ENCODE measurements around the gene PAX5.

The PAX5 gene

GRCh38 chr9:36985769-36986467, 48.1 kb downstream of the PAX5 start:
- DNase-seq: no peak

DNA sequence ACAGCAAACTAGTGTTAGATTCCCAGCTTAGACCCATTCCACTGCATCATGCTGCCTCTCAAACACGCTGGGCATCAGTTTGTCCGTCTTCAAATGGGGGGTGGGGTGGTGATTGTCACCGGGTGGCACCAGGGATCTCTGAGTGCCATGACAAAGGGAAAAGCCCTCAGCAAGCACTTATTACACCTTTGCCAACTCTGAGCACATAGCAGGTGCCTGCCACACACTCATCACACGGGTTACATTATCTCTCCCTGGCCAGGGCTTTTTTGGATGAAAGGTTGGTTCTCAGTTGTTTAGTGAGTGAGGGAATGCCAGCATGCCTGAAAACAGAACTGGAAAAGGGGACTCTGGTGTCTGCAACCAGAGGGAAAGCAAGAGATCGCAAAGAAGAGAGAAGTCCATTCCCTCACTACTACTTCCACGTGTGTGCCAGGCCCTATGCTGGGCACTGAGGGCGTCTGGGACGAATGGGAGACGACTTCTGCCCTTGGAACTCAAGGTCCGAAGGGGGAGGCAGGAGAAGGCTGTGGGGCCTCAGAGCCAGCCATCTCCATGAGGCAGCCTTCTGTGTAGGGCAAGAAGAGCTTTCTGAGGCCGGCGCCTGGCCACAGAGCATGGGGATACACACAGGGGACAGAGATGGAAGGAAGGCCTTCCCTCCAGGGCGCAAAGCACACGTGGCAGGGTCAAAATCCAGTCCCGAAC, 48.9 kb downstream of the PAX5 start:
- DNase-seq: no peak

- no peak for DNase-seq
Observed at GRCh38 chr9:36980148-36980974, 53.7 kb downstream of the PAX5 start.

DNA sequence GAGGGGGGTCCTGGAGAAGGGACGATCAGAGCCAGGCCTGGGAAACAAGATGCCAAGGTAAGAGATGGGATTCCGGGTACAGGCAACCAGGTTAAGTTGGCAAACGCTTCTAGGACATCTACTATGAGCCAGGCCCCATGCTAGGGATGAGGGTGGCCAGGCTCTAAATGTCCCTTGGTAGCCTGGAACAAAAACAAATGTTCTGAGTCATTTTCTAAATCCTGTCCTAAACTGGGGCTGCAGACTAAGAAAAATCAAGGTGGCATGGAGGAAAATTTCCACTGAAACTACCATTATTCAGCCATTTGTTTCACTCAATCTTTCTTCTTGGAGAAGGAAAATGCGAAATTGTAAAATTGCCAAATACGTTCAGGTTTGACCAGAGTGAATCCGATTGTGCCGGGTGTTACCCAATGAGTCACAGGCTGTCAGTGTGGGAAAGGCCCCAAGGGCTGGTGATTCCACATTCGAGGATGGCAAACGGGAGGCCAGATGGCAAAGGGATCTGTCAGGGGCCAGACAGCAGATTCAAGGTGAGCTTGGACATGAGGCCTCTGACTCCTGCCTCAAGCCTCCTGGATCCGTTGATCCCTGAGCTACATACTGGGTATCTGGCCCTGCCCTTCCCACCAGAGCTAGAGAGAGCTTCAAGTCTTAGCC, 57.6 kb downstream of the PAX5 start:
- DNase-seq: no peak

DNA sequence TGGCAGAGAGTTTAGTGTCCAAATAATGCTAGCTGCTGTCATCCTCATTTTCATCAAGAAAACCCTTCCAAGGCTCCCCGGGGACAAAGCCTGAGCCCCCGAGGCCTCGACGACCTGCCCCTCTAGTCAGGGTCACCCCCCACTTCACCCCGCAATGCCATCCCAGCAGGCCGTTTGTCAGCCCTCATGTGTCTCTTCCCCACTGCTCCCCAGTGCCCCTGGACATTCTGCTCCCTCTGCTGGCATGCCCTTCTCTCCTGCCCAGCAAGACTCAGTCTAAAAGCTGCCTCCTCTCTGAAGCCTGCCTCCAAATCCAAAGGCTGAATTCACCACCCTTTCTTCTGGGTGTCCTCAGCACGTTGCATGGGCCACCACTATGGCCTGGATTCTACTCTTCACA, 59.3 kb downstream of the PAX5 start:
- no peak for DNase-seq

DNA sequence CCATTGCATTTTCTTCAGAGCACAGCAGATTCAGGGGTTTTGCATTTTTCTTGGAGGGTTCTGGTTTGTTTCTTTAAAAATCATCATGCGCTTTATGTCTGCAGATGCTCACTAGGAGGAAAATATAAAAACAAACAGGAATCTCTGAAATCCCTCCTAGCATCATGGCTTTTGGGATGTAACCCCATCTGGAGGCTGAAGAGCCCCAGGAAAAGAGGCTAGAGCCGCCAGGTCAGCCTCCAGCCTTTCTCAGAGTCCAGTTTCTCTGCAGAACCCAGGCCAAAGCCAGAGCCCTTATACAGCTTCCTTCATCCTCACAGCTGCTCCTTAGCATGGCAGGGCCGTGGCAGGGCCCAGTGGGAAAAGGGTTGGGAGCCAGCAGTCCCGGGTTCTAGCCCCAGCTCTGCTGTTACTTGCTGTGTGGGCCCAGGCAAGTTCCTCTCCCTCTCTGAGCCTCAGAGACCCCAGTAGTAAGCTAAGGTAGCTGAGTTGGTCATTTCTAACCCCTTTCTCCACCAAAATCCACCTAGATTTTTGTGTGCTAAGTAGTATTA, 62.1 kb downstream of the PAX5 start:
- DNase-seq: no peak

DNA sequence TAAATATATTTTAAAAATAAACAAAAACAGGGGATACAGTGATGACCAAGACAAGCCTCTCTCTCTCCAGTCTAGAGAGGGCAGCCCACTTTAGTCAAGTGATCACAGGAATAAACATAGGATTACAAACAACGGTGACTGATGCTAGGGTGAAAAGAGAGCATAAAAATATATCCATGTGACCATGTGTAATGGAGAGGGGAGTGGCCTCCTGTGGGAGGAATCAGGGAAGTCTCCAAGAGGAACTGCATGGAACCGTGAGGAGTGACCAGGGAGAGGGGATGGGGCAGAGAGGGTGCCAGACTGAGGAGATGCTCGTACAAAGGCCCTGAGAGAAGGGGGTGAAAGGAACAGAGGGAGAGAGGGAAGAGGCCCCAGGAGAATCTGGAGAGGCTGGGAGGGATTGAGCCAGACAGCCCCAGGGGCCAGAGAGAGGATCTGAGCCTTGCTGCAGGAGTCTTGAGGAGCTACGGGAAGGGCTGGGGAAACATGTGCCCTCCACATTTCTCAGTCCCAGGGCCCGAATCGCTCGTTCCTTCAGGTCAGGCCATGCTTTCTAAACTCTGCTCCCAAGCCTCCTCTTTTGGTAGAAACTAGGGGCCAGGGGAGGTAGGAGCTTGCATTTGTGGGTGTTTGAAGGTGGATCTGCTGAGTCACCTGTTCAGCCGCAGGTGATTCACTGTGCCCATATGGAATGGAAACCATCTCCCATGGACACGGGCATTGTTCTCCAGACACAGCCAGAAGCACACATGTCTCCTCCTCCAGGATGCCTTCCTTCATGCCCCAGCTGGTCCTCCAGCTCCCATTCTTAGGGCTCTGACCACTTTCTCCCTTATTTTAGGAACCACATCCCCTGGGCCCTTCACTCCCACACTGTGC, 63.8 kb downstream of the PAX5 start:
- no peak for DNase-seq

DNA sequence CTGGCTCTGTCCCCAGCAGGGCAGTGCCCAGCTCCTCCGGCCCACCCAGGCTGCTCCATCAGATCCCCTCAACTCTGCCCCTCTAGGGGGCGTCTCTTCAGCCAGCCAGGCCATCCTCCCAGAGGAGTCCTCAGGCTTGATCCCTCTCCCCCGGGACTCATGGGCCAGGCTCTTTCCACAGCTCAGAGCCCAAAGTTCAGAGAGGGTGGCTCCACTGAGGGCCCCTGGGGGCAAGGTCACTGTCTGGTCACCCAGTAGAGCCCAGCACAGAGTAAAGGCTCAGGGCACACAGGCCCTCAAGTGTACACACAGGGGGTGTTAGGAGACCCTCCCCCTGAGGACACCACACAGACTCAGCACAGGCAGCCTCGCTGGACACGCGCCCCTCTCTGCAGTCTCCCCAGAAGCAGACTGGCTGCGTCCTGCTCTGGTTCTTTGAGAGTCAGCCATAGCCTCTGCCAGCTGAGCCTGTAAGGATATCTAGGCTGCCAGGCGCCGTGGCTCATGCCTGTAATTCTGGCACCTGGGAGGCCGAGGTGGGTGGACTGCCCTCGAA, 64.8 kb downstream of the PAX5 start:
- no peak for DNase-seq

DNA sequence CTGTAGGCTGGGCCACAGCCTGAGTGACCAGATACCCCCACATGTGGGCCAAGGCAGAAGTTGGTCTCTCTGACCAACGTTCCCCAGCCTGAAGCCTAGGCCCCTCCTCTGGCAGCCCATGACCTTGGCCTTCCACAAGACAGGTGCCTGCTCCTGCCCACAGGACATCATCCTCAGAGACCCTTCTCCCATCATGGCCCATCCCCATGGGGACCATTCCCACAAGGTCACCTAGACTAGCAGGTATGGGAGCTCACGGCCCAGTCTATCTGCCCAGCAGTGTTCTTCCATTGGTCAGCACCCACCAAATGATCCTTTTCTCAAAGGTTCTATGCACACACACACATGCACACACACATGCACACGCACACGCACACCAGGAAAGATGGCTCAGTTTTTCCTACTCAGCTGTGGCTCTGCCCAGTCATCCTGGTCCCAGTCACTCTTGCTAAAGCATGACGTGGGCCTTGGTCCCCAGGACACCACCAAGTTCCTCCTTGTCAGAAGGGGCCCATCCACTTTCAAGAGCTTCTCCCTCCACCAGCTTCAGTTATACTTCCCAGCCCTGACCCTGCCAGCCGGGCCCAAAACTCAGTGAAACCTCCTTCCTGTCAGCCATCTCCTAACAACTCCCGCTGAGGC, 65.4 kb downstream of the PAX5 start:
- DNase-seq: no peak

DNA sequence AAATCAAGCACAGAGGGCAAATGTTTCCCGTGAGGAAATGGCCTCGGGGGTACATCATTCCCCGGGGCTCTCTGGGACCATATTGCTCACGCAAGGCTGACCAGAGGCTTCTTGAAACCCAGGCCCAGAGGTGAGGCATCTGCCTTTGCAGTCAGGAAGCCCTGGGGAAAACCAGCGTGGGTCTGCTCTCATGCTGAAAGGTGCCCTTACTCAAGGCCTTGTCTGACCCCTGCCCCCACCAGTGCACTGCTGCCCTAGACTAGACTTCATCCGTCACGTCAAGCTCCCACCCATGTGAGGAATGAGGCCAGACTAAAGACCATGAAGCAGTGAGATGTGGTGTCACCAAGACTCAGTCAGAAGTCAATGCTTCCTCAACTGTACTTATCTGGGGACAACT, 66.1 kb downstream of the PAX5 start:
- no peak for DNase-seq

DNA sequence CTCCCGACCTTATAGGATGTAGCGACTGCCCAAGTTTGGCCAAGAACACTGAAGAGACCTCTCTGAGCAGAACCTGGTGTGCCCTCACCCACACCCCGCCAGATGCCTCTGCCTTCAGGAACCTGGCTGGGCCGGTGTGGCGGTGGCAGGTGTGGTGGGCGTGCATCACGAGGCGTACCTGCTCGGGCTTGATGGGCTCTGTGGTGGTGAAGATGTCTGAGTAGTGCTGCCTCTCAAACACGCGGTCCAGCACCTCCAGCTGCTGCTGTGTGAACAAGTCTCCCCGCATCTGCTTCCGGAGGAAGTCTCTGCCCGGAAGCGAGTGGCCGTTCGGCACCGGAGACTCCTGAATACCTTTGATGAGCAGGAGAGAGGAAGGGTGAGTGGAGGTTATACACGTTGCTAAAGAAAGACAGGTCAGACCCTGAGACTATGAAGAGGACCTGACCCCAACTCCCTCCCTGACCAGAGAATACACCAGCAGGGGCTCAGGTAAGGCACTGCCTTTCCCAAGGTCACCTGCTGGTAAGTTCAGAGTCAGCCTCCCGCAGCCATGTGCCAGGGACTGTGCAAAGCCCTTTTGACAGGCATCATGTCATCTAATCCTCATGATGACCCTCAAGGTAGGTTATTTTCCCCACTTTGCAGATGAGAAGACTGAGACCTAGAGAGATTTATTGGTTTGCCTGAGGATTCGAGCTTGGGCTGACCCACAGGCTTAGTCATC, 67.5 kb downstream of the PAX5 start:
- DNase-seq: no peak

- DNase-seq: no peak
Observed at GRCh38 chr9:36964791-36965190, 69.3 kb downstream of the PAX5 start.

- DNase-seq: no peak
Observed at GRCh38 chr9:36963346-36963745, 70.7 kb downstream of the PAX5 start.

GRCh38 chr9:36962691-36963090, 71.4 kb downstream of the PAX5 start:
- no peak for DNase-seq

DNA sequence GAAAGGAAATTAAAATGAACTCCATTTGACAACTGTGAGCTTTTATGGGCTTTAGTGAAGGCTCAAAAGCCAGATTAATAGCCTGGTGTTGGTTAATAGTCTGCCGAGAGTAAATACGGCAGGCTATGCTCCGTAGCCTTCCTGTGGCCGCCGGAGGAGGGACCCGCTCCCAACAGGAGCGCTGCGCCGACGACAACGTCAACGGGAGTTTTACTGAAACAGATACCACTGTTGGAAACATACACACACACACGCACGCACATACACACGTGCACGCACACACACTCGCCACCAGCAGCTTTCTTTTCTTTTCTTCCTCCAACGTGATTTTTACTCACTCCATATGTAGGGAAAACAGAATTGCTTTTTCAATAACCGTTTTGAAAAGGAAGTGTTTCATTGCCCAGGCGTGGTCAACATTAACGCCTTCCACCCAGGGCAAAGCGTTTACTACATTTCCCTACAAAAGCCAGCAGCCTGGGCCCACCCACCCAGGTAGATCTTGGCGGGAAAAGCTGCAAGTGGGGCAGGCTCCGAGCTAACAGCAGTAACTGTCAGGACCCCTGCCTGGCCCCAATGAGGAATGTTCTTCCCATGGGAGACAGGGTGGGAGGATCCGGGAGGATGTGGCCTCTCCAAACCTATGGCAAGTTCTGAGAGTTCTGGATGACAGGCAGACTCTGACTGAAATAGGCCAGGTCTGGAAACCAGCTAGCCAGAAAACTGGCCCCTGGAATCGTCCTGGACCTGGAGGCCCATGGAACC, 72.3 kb downstream of the PAX5 start:
- no peak for DNase-seq

GRCh38 chr9:36961051-36961450, 73.0 kb downstream of the PAX5 start:
- no peak for DNase-seq

GRCh38 chr9:36960575-36960955, 73.5 kb downstream of the PAX5 start:
- DNase-seq: no peak

DNA sequence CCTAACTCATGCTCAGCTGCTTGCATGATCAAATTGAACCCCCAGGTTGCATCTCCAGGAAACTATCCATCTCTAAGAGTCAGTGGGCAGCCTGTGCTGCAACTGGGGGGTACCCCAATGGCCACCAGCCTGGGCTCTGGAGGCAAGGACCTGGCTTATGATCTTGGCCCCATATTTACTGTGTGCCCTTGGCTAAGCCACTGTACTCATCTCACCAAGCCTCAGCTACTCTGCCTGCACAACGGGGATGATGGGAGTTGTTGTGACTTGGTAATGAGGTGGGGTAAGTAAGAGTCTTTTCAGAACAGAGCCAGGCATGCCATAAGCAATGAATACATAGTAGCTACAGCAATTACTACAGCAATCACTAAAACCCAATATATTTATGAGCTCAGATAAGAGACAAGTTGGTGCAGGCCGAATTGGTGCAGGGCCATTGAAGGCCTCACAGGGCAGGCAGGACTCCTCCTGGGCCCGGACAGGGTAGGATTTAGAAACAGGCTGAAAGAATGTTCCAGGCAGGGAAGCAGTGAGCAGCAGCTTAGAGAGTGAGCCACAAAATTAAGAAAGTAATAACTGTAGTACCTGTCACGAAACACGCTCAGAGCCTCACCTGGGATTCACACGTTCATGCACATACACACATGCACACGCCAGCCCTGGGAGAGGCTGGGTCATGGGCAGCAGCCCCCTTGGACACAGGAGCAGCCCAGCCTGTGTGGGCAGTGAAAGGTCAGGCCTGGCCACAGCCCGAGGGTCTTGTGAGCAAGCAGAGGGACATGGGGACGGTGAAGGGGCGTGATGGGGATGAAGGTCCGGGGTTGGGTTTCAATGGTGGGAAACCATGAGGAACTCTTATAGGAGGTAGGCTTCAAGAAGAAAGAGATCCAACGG, 74.1 kb downstream of the PAX5 start:
- no peak for DNase-seq

- no peak for DNase-seq
Observed at GRCh38 chr9:36956908-36957307, 77.2 kb downstream of the PAX5 start.

Data from activated T-cell treated with anti-CD3 and anti-CD28 coated beads, Interleukin-2, amount 50 U/mL, for 1 hour (primary cell).